ENCODE data around the gene EHMT2.
"Not testable (repeated sequence)": the region's sequence is repeated elsewhere in the genome, so short reads cannot be mapped to it uniquely, and the experiment has no call there.

EHMT2 gene

DNA sequence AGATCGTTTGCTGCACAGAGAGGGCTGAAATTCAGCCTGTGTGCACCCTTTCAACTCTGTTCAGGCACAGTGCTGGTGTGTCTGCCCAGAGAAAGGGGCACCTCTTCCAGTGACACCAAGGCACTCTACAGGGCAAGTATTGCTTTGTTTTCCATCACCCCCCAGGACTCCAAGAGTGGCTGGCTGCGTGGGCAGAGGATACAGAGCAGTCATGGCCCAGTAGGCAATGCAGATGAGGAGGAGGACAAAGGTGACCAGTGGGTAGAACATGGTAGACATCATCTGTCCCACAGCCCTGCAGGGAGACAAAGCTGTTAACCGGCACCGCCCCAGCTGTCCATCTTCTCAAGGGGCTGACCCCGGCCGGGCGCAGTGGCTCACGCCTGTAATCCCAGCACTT is 28.2 kb downstream of the EHMT2 start:
- no peak for DNase-seq

DNA sequence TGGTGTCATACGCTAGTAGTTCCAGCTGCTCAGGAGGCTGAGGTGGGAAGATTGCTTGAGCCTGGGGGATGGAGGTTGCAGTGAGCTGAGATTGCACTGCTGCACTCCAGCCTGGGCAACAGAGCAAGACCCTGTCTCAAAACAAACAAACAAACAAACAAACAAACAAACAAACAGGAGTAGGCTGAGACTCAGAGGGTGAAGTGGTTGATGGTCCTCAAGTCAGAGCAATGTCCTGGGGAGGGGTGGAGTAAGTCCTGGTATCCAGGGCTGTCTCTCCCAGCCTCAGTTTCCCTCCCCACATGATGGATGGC is 28.9 kb downstream of the EHMT2 start:
- not testable (repeated sequence) for DNase-seq

DNA sequence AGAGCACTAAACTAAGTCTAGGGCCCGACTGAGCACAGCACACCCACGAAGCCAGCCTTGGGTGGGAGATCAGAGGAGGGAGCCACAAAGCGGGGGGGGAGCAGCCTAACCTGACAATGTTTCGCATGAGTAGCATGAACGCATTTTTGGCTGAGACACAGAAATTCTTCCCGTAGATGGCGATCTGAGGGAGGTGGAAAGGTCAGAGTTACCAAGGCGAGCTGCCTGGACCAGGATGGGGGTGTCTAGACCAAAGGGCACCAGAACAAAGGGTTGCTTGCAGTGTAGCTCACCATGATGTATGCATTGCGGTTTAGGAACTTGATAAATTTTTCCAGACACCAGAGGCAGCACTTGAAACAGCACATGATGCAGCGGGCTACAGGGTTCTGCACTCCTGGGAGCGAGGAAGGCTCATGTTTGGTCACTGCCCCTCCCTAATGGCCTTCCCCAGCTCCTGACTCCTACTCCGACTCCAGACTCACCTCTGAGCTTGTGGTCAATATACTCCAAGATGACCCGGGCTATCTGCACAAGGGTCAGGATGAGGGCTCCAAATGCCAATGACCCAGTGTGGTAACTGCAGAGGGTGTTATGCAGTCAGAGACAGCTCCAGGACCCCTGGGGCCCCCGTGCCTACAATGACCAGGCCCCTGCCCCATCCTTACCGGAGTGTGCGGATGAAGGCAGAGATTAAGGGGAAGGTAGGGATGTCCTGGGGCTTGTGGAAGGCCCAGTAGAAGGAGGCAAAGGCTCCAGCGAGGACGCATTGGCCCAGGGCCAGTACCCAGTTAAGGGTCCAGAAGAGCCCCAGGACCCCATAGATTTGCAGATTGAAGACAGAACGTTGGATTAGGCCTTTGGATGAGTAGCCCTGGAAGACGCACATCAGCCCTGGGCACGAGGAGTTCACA is 32.0 kb downstream of the EHMT2 start:
- DNase-seq = no peak

DNA sequence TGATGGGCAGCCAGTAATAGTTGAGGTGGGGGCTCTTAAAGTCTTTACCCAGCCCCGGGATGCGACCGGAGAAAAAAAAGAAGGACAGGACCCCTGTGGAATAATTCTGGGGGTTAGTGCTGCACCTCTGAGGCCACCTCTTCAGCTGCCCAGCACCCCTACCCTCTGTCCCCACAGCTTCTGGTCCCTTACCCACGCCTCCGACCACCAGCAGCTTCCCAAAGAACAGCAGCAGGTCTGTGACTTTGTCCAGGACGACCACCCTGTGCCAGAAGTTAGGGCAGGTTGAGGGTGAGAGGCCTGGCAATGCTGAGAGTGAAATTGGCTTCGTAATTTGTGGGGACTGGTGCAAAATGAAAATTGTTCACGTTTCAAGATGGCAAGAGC is 32.7 kb downstream of the EHMT2 start:
- no peak for DNase-seq

DNA sequence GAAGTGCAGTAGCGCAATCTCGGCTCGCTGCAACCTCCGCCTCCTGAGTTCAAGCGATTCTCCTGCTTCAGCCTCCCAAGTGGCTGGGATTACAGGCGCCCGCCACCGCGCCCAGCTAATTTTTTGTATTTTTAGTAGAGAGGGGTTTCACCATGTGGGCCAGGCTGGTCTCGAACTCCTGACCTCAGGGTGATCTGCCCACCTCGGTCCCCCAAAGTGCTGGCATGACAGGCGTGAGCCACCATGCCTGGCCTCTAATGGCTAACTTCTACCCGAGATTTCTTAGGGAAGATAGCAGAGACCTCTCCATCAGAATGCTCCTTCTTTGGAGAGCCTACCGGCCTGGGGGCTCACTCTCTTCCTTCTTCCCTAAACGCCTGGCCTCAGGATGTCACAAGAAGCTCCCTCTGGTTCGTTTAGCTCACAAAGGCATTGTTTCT is 33.4 kb downstream of the EHMT2 start:
- not testable (repeated sequence) for DNase-seq

DNA sequence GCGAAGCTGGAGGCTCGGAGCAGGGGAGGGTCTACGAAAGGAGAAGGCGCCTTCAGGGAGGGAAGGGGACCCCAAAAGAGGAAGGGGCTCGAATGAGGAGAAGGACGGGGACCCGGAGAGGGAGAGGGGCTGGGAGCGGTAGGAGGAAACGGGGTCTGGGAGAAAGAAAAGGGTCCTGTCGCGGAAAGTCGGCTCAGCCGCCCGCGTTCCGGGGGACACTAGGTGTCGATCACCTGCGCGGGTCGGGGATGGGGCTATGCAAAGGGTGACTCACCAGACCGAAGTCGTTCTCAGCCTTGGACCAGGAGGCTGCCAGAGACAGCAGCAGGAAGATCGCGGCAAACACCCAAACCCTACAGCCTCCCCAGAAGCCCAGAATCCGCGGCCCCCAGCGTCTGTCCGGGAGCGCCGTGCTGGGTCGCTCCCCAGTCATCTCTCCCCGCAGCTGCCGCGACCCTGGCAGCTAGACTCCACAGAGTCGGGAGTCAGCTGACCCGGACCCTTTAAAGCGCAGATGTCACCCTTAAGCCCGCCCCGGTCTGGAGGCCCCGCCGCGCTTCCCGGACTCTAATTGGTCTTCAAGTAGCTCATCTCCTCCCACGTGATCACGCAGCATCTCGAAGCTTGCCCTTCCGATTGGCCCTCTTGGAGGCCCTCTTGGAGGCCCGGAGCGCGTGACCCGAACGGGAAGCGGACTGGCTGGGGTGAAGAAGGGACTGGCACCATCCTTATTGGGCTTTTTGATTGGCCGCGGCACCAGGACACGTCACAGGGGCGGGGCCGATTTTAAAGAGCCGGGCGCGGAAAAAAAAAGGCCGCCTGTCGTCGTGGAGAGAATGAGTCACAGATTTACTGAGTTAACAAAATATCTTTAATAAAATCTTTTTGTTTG is 34.9 kb downstream of the EHMT2 start, which contains the start of gene NEU1:
TSS of gene NEU1 (minus strand) at position 478 of the 892 bp plus-strand sequence. CDS start at position 433, 45 bp downstream.
- DNase-seq = peak; percentile 99

DNA sequence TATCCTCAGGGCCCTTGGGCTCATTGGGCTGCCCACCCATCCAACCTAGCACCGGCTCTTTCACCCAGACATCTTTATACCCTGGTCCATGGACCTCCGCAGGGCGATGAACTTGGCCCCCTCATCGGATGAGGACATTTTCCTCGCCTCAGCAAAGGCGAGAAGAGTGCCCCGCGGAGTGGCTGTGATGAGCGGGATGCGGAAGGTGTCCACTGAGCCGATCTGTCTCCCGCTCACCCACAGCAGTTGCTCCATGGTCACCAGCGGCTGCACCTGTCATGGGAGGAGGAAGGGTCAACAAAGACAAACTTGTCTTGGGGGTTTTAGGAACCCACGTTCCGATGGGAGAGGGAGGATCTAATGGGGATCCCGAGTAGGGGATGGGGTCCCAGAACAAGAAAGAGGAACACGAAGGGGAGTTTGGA is 35.6 kb downstream of the EHMT2 start:
- DNase-seq = no peak

DNA sequence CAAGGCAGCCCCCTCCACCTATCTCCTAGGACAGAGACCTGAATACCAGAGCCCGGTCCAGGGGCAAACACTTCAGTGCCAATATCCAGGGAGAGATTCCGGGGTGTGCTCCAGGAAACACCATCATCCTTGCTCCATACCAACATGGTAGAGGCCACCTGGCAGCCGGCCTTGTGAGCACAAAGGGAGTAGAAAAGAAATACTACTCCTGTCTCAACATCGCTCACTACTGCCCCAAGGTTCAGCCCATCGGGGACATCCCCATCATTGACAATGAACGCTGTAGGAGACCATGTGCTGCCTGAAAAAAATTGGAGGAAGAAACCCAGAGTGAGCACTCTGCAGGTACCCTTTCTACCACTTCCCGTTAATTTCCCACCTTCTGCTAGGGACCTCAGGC is 36.3 kb downstream of the EHMT2 start:
- no peak for DNase-seq

DNA sequence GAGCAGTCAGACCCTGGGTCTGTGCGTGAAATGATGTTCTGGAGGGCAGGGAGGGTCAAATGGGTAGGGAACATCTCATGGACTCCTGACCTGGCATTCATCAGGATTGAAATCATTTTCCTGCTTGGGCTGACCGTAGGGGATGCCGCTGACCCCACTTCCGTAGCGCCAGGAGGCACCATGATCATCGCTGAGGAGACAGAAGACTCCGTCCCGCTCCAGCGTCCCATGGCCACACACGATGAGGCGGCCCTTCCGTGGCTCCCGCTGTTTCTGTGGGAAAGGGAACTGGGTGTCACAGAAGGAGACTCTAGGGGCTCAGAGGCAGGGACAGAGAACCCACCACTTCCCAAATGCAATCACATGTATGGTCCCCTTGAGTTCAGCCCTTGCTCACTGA is 37.1 kb downstream of the EHMT2 start:
- DNase-seq = no peak

DNA sequence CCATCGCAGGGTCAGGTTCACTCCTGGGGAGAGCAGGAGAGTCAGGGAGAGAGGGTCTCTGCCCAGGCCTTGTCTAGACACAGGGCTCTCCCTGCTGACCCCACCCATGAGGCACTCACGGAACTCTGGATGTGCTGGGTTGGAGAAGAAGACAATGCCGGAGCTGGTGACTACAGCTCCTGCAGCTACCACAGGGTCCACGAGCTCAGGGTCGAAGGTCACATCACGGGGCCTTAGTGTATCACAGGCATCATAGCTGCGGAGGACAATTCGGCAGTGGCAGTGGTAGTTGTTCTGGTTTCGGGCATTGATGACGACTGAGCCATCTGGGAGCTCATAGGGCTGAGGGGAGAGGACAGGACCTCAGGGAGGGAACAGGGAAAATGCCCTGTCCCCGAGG is 37.6 kb downstream of the EHMT2 start:
- no peak for DNase-seq

DNA sequence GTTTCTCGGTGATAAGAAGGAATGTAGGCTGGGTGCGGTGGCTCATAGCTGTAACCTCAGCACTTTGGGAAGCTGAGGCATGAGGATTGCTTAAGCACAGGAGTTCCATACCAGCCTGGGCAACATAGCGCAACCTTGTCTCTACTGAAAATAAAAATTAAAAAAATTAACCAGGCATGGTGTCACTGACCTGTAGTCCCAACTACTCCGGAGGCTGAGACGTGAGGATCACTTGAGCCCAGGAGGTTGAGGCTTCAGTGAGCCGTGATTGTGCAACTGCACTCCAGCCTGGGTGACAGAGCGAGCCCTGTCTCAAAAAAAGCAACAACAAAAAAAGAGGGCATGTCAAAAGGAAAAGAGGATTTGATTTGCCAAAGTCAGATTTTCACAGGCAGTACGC is 38.8 kb downstream of the EHMT2 start:
- no peak for DNase-seq

DNA sequence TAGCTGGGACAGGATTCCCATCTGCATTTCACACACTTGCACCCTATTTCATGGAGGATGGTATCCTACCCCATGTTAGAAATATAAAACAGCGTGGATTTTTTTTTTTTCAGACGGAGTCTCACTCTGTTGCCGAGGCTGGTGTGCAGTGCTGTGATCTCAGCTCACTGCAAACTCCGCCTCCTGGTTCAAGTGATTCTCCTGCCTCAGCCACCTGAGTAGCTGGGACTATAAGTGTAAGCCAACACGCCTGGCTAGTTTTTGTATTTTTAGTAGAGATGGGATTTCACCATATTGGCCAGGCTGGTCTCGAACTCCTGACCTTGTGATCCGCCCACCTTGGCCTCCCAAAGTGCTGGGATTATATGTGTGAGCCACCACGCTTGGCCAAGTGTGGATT is 39.7 kb downstream of the EHMT2 start:
- DNase-seq = not testable (repeated sequence)

DNA sequence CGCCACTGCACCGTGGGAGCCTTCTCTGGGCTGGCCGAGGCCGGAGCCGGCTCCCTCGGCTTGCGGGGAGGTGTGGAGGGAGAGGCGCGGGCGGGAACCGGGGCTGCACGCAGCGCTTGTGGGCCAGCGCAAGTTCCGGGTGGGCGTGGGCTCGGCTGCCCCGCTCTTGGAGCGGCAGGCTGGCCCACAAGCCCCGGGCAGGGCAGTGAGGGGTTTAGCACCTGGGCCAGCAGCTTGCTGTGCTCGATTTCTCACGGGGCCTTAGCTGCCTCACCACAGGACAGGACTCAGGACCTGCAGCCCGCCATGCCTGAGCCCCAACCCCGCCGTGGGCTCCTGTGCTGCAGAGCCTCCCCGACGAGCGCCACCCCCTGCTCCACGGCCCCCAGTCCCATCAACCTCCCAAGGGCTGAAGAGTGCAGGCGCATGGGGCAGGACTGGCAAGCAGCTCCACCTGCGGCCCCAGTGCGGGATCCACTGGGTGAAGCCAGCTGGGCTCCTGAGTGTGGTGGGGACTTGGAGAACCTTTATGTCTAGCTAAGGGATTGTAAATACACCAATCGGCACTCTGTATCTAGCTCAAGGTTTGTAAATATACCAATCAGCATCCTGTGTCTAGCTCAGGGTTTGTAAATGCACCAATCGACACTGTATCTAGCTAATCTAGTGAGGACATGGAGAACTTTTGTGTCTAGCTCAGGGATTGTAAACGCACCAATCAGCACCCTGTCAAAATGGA is 45.3 kb downstream of the EHMT2 start:
- DNase-seq = not testable (repeated sequence)

DNA sequence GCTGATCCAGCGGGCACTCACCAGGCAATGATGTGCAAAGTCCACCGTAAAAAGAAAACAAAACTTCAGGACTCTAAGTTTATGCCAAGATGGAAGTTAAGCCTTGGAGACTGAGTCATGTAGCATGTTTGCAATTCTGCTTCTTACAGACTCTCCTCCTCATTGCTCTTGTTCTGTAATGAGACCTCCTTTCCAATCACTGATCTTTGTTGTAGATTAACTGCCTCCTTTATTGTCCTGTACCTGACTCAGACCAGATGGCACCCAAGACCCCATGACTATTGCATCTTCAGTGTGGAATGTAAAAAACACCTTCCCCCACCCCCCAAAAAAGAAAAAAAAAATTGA is 46.0 kb downstream of the EHMT2 start:
- no peak for DNase-seq

DNA sequence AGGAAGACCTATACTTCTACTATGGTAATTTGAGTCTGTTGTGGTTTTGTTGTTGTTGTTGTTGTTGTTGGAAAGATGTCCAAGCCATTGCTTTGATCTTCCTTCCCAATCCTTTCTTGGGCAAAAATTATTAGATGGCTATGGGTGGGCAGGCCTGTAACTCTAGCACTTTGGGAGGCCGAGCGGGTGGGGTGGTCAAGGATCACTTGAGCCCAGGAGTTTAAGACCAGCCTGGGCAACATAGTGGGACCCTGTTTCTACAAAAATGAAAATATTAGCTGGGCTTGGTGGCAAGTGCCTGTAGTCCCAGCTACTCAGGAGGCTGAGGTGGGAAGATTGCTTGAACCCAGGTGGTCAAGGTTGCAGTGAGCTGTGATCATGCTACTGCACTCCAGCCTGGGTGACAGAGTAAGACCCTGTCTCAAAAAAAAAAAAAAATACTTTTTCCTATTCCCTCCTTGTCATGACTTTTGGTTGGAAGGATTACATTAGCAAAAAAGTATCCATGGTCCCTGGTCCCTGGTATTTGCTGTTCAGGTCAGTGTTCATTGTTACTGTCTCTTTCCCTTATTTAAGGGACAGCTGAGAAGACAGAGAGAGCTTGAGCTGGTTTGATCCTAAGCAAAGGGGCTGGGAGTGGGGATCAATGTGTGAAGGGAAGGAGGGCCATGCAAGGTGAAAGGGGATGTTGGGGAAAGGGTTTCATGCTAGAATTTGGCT is 46.6 kb downstream of the EHMT2 start:
- no peak for DNase-seq

DNA sequence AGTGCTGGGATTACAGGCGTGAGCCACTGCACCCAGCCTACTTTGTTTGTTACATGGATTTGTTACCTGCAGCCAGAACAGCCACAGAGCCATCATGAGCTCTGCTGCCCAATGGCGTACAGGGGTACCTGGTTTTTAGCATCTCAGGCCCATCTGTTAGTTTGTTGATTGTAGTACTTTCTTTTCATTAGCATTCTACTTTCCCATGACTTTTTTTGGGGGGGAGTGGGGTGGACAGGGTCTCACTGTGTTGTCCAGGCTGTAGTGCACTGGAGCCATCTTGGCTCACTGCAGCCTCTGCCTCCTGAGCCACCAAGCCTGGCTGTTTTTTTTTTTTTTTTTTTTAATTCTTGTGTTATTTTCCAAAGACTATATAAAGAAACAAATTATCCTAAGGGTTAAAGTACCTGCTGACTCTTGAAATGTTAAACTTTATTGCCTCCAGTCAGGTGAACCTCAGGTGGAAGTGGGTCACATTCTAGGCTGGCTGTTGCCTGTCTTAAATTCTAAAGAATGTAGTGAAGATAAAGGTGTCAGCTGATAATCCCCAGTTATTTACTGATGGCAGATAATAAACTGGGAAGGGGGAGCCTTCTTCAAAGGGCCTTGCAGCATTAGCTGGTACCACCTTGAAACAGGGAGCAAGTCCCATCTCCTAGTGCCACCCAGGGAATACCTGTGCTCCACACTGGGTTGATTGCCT is 50.1 kb downstream of the EHMT2 start:
- DNase-seq = no peak

DNA sequence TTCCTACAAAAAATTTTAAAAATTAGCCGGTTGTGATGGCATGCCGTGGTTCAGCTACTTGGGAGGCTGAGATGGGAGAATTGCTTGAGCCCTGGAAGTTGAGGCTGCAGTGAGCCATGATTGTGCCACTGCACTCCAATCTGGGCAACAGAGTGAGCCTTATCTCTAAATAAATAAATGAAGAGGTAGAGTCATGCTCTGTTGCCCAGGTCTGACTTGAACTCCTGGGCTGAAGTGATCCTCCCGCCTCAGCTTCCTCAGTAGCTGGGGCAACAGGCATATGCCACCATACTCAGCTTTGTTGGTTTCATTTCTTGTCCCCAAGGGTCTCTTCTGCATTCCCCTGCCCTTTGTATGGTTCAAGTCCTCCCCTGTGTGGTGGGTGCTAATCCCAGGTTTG is 53.0 kb downstream of the EHMT2 start:
- DNase-seq = no peak

DNA sequence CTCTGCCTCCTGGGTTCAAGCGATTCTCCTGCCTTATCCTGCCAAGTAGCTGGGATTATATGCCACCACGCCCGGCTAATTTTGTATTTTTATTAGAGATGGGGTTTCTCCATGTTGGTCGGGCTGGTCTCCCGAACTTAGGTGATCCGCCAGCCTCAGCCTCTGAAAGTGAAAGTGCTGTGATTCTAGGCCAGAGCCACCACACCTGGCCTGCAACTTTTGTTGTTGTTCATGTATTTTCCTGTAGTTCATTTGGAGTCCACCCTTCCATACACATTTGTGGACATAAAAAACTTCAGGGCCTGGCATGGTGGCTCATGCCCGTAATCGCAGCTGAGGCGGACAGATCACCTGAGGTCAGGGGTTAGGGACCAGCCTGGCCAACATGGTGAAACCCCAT is 55.4 kb downstream of the EHMT2 start:
- DNase-seq = no peak

DNA sequence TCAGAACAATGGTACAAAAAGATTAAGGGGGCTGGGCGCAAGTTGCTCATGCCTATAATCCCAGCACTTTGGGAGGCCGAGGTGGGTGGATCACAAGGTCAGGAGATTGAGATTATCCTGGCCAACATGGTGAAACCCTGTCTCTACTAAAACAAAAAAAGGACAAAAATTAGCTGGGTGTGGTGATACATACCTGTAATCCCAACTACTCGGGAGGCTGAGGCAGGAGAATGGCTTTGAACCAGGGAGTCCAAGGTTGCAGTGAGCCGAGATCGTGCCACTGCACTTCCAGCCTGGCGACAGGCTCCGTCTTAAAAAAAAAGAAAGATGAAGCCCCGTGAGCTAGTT is 57.7 kb downstream of the EHMT2 start:
- not testable (repeated sequence) for DNase-seq

DNA sequence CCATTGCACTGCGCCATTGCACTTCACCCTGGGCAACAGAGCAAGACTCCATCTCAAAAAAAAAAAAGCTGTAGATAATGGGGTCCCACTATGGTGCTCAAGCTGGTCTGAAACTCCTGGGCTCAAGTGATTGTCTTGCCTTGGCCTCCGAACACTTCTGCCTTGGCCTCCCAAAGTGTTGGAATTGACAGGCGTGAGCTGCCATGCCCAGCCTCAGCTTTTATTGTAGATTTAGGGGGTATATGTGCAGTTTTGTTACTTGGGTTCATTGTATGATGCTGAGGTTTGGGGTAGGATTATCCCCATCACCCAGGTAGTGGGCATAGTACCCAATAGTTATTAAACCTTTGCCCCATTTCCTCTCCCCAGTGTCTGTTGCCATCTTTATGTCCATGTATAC is 58.5 kb downstream of the EHMT2 start:
- DNase-seq = no peak

DNA sequence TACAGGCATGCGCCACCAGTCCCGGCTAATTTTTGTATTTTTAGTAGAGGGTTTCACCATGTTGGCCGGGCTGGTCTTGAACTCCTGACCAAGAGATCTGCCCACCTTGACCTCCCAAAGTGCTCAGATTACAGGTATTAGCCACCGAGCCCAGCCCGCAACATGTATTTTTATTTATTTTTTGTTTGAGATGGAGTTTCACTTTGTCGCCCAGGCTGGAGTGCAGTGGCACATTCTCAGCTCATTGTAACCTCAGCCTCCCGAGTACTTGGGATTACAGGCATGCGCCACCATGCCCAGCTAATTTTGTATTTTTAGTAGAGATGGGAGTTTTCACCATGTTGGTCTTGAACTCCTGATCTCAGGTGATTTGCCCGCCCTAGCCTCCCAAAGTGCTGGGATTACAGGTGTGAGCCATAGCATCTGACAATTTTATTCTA is 59.4 kb downstream of the EHMT2 start:
- DNase-seq = not testable (repeated sequence)

Measured in NCI-H1930 (cell line).